ENCODE data around the gene LOXL4.

Gene LOXL4

GRCh38 chr10:98224509-98224908, 43.5 kb downstream of the LOXL4 start:
- H3K27ac Mint-ChIP-seq: no peak overlapping the region
- H3K4me3 Mint-ChIP-seq: no peak overlapping the region
- H3K27me3 Mint-ChIP-seq: no peaks in the 10 kb centered on the region
- H3K9me3 Mint-ChIP-seq (ENCODE audit: low read depth): peaks cover 4% of the 10 kb centered on the region
- peaks cover 17% of the 10 kb centered on the region for H3K36me3 Mint-ChIP-seq
- H3K4me1 Mint-ChIP-seq (ENCODE audit: low read depth): peaks cover 19% of the 10 kb centered on the region

- peaks cover 10% of the 10 kb centered on the region for H3K9me3 Mint-ChIP-seq (ENCODE audit: low read depth)
- H3K4me1 Mint-ChIP-seq (ENCODE audit: low read depth): peaks cover 18% of the 10 kb centered on the region
- H3K27me3 Mint-ChIP-seq: no peaks in the 10 kb centered on the region
- peaks cover 21% of the 10 kb centered on the region for H3K36me3 Mint-ChIP-seq
- no peak overlapping the region for H3K27ac Mint-ChIP-seq
- no peak overlapping the region for H3K4me3 Mint-ChIP-seq
Observed at GRCh38 chr10:98223874-98224273, 44.1 kb downstream of the LOXL4 start.

GRCh38 chr10:98217801-98218200, 50.2 kb downstream of the LOXL4 start:
- H3K27me3 Mint-ChIP-seq: no peaks in the 10 kb centered on the region
- H3K27ac Mint-ChIP-seq: no peak overlapping the region
- peaks cover 28% of the 10 kb centered on the region for H3K4me1 Mint-ChIP-seq (ENCODE audit: low read depth)
- peaks cover 27% of the 10 kb centered on the region for H3K9me3 Mint-ChIP-seq (ENCODE audit: low read depth)
- H3K36me3 Mint-ChIP-seq: peaks cover 42% of the 10 kb centered on the region
- H3K4me3 Mint-ChIP-seq: peak overlapping the region; percentile 46

GRCh38 chr10:98215373-98215772, 52.6 kb downstream of the LOXL4 start:
- H3K9me3 Mint-ChIP-seq (ENCODE audit: low read depth): peaks cover 27% of the 10 kb centered on the region
- peaks cover 46% of the 10 kb centered on the region for H3K4me1 Mint-ChIP-seq (ENCODE audit: low read depth)
- H3K27me3 Mint-ChIP-seq: no peaks in the 10 kb centered on the region
- H3K36me3 Mint-ChIP-seq: peaks cover 53% of the 10 kb centered on the region
- no peak overlapping the region for H3K4me3 Mint-ChIP-seq
- H3K27ac Mint-ChIP-seq: no peak overlapping the region

GRCh38 chr10:98213740-98214139, 54.3 kb downstream of the LOXL4 start:
- H3K27me3 Mint-ChIP-seq: no peaks in the 10 kb centered on the region
- no peak overlapping the region for H3K4me3 Mint-ChIP-seq
- no peak overlapping the region for H3K27ac Mint-ChIP-seq
- H3K9me3 Mint-ChIP-seq (ENCODE audit: low read depth): peaks cover 21% of the 10 kb centered on the region
- peaks cover 53% of the 10 kb centered on the region for H3K36me3 Mint-ChIP-seq
- peaks cover 51% of the 10 kb centered on the region for H3K4me1 Mint-ChIP-seq (ENCODE audit: low read depth)

- H3K36me3 Mint-ChIP-seq: peaks cover 48% of the 10 kb centered on the region
- no peak overlapping the region for H3K4me3 Mint-ChIP-seq
- H3K27ac Mint-ChIP-seq: no peak overlapping the region
- no peaks in the 10 kb centered on the region for H3K27me3 Mint-ChIP-seq
- H3K9me3 Mint-ChIP-seq (ENCODE audit: low read depth): peaks cover 5% of the 10 kb centered on the region
- peaks cover 44% of the 10 kb centered on the region for H3K4me1 Mint-ChIP-seq (ENCODE audit: low read depth)
Observed at GRCh38 chr10:98212196-98212595, 55.8 kb downstream of the LOXL4 start.

GRCh38 chr10:98209441-98209840, 58.6 kb downstream of the LOXL4 start:
- H3K36me3 Mint-ChIP-seq: peaks cover 39% of the 10 kb centered on the region
- H3K9me3 Mint-ChIP-seq (ENCODE audit: low read depth): no peaks in the 10 kb centered on the region
- H3K27ac Mint-ChIP-seq: no peak overlapping the region
- H3K27me3 Mint-ChIP-seq: no peaks in the 10 kb centered on the region
- H3K4me1 Mint-ChIP-seq (ENCODE audit: low read depth): peaks cover 42% of the 10 kb centered on the region
- no peak overlapping the region for H3K4me3 Mint-ChIP-seq

- peaks cover 38% of the 10 kb centered on the region for H3K36me3 Mint-ChIP-seq
Observed at GRCh38 chr10:98208925-98209324, 59.1 kb downstream of the LOXL4 start.

GRCh38 chr10:98205351-98205750, 62.6 kb downstream of the LOXL4 start:
- no peaks in the 10 kb centered on the region for H3K9me3 Mint-ChIP-seq (ENCODE audit: low read depth)
- H3K27me3 Mint-ChIP-seq: no peaks in the 10 kb centered on the region
- peaks cover 22% of the 10 kb centered on the region for H3K4me1 Mint-ChIP-seq (ENCODE audit: low read depth)
- H3K27ac Mint-ChIP-seq: no peak overlapping the region
- peaks cover 30% of the 10 kb centered on the region for H3K36me3 Mint-ChIP-seq
- H3K4me3 Mint-ChIP-seq: no peak overlapping the region

More at GRCh38 chr10:98208925-98209324, 59.1 kb downstream of the LOXL4 start:
- Mint-ChIP-seq H3K4me3 (no peak overlapping the region), H3K27ac (no peak overlapping the region), H3K4me1 (ENCODE audit: low read depth) (peaks cover 42% of the 10 kb centered on the region), H3K9me3 (ENCODE audit: low read depth) (no peaks in the 10 kb centered on the region), H3K27me3 (no peaks in the 10 kb centered on the region)

GRCh38 chr10:98202378-98202777, 65.6 kb downstream of the LOXL4 start:
- Mint-ChIP-seq H3K36me3 (peaks cover 16% of the 10 kb centered on the region), H3K27ac (no peak overlapping the region), H3K27me3 (no peaks in the 10 kb centered on the region), H3K4me1 (ENCODE audit: low read depth) (peaks cover 14% of the 10 kb centered on the region), H3K4me3 (no peak overlapping the region), H3K9me3 (ENCODE audit: low read depth) (no peaks in the 10 kb centered on the region)

- no peak overlapping the region for H3K27ac Mint-ChIP-seq
- H3K36me3 Mint-ChIP-seq: peaks cover 19% of the 10 kb centered on the region
- H3K9me3 Mint-ChIP-seq (ENCODE audit: low read depth): no peaks in the 10 kb centered on the region
- H3K4me3 Mint-ChIP-seq: no peak overlapping the region
- H3K27me3 Mint-ChIP-seq: no peaks in the 10 kb centered on the region
- H3K4me1 Mint-ChIP-seq (ENCODE audit: low read depth): peaks cover 18% of the 10 kb centered on the region
Observed at GRCh38 chr10:98201760-98202159, 66.2 kb downstream of the LOXL4 start.

All from activated naive CD8-positive, alpha-beta T cell (primary cell).